ENCODE measurements around the gene BCDIN3D. TPM values are rescaled to one million over a fixed set of nuclear protein-coding genes. Genes with fewer than 3 reads are reported as not detected.

BCDIN3D gene
- total and polyA plus RNA-seq, 4 donors = 1.7 to 4.4 (median 2.1) TPM

DNA sequence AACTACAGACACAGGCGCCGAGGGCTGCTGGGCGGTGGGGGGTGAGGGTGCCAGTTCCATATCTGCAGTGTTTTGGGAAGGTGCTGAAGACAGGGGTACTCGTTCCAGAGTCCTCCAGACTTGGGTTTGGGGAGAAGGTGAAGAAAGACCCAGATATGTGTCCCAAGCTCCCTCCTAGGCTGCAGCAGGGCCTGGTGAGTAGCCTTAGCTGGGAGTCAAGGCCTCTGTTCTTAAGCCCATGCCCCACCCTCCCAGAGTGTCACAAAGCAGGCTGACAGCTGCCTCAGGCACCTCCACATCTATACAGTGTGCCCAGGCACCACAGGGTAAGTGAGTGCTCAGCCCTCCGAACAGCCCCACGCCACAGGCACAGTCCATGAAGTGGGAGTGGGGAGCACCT, 19.0 kb downstream of the BCDIN3D start:
- 94% methylated on average over 6 of the region's 6 CpGs for WGBS
- no peak overlapping the region for H3K9ac ChIP-seq (ENCODE audit: low read depth in 1 of 2, low read length in 2 of 2)
- no peaks in the 10 kb centered on the region for H3K27me3 ChIP-seq (ENCODE audit: control insufficient read depth in 4 of 4, insufficient read depth in 4 of 4, low read length in 3 of 4)
- H3K9me3 ChIP-seq (ENCODE audit: control insufficient read depth in 4 of 4, low read length in 3 of 4) = no peaks in the 10 kb centered on the region
- H3K36me3 ChIP-seq (ENCODE audit: control insufficient read depth in 4 of 4, insufficient read depth in 3 of 4, low read depth in 1 of 4, low read length in 3 of 4) = no peaks in the 10 kb centered on the region
- peaks cover 4 to 22% (median 14%) of the 10 kb centered on the region in 4 donors for H3K4me1 ChIP-seq (ENCODE audit: control insufficient read depth in 4 of 4, insufficient read depth in 4 of 4, low read length in 3 of 4)
- TF ChIP-seq FOXA1 (IDR thresholded peaks at IDR 0.05) (no peak), TAF1 (conservative IDR thresholded peaks at IDR 0.05) (no peak), RAD21 (IDR thresholded peaks at IDR 0.05) (no peak)
- H3K27ac ChIP-seq (ENCODE audit: low read depth in 1 of 2, low read length in 2 of 2) = no peak overlapping the region
- DNase-seq (ENCODE audit: low spot score) = no peak
- no peak overlapping the region for H3K4me3 ChIP-seq (ENCODE audit: low read depth in 1 of 3, low read length in 3 of 3)

DNA sequence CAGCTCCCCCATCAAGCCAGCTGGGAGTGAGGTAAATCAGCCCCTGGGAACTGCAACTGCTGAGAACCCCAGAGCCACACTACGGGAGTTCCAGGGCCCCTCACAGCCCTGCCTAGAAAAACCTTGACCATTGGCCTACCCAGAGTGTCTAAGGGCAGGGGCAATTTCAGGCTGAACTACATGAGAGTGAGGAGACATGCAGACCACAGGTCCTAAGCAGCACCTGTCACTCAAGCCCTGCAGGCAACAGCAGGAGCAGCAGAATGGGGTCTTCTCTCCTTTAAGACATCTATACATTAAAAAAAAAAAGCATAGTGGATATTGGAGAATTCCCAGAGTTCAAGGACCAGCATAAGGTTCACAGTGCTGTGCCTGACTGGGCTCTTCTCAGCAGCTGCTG, 19.6 kb downstream of the BCDIN3D start:
- no peak for TF ChIP-seq GABPA (IDR thresholded peaks at IDR 0.05 in 1 of 2, conservative IDR thresholded peaks at IDR 0.05 in 1 of 2)
- TF ChIP-seq, protein P1, sequence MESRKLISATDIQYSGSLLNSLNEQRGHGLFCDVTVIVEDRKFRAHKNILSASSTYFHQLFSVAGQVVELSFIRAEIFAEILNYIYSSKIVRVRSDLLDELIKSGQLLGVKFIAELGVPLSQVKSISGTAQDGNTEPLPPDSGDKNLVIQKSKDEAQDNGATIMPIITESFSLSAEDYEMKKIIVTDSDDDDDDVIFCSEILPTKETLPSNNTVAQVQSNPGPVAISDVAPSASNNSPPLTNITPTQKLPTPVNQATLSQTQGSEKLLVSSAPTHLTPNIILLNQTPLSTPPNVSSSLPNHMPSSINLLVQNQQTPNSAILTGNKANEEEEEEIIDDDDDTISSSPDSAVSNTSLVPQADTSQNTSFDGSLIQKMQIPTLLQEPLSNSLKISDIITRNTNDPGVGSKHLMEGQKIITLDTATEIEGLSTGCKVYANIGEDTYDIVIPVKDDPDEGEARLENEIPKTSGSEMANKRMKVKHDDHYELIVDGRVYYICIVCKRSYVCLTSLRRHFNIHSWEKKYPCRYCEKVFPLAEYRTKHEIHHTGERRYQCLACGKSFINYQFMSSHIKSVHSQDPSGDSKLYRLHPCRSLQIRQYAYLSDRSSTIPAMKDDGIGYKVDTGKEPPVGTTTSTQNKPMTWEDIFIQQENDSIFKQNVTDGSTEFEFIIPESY (IDR thresholded peaks at IDR 0.05) = no peak
- Histone ChIP-seq H3K4me1 (ENCODE audit: control insufficient read depth in 4 of 4, insufficient read depth in 4 of 4, low read length in 3 of 4) (peaks cover 2 to 17% (median 11%) of the 10 kb centered on the region in 4 donors), H3K27ac (ENCODE audit: low read depth in 1 of 2, low read length in 2 of 2) (no peak overlapping the region), H3K36me3 (ENCODE audit: control insufficient read depth in 4 of 4, insufficient read depth in 3 of 4, low read depth in 1 of 4, low read length in 3 of 4) (no peaks in the 10 kb centered on the region), H3K27me3 (ENCODE audit: control insufficient read depth in 4 of 4, insufficient read depth in 4 of 4, low read length in 3 of 4) (no peaks in the 10 kb centered on the region), H3K9ac (ENCODE audit: low read depth in 1 of 2, low read length in 2 of 2) (no peak overlapping the region), H3K9me3 (ENCODE audit: control insufficient read depth in 4 of 4, low read length in 3 of 4) (no peaks in the 10 kb centered on the region), H3K4me3 (ENCODE audit: low read depth in 1 of 3, low read length in 3 of 3) (no peak overlapping the region)
- 89% methylated on average over 1 of the region's 1 CpG for WGBS
- no peak for DNase-seq (ENCODE audit: low spot score)

DNA sequence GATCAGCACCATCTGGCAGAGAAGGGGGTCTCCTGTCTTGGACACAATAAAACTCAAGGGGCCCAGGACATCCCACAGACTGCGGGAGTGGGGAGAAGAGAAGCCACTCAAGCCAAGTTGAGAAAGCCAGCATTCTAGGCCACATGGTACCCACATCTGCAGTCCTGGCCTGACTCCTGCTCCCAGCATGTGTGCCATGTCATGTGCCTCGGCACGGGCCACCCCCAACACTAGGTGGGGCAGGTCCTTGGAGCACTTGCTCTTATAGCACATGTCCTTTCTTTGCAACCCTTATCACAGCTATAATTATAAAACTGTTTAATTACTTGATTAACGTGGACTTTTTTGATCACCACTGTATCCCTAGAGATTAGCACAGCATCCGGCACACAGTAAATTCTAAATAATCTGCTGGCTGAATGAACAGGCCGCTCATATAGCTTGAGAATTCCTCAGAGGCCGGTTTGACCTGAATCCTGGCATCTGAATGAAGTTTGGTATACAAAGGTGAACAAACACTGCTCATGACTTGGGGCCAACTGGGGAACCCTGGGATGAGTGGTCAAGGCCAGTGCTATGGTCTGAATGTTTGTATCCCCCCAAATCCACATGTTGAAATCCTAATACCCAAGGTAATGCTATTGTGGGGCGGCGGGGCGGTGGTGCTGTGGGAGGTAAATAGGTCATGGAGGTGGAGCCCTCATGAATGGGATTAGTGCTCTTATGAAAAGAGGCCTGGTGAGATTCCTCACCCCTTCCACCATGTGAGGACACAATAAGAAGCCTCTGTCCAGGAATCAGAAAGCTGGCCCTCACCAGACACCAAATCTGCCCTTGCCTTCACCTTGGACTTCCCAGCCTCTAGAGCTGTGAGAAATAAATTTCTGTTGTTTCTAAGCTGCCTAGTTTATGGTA, 21.3 kb downstream of the BCDIN3D start:
- Histone ChIP-seq H3K4me3 (ENCODE audit: low read depth in 1 of 3, low read length in 3 of 3) (no peak overlapping the region), H3K36me3 (ENCODE audit: control insufficient read depth in 4 of 4, insufficient read depth in 3 of 4, low read depth in 1 of 4, low read length in 3 of 4) (no peaks in the 10 kb centered on the region), H3K27ac (ENCODE audit: low read depth in 1 of 2, low read length in 2 of 2) (no peak overlapping the region), H3K27me3 (ENCODE audit: control insufficient read depth in 4 of 4, insufficient read depth in 4 of 4, low read length in 3 of 4) (no peaks in the 10 kb centered on the region), H3K9ac (ENCODE audit: low read depth in 1 of 2, low read length in 2 of 2) (no peak overlapping the region), H3K9me3 (ENCODE audit: control insufficient read depth in 4 of 4, low read length in 3 of 4) (no peaks in the 10 kb centered on the region), H3K4me1 (ENCODE audit: control insufficient read depth in 4 of 4, insufficient read depth in 4 of 4, low read length in 3 of 4) (peaks cover 0 to 7% (median 3%) of the 10 kb centered on the region in 4 donors)
- TF ChIP-seq NR2F2 (IDR thresholded peaks at IDR 0.05) = no peak
- 89% methylated on average over 10 of the region's 10 CpGs for whole genome bisulfite sequencing
- DNase-seq (ENCODE audit: low spot score) = no peak

DNA sequence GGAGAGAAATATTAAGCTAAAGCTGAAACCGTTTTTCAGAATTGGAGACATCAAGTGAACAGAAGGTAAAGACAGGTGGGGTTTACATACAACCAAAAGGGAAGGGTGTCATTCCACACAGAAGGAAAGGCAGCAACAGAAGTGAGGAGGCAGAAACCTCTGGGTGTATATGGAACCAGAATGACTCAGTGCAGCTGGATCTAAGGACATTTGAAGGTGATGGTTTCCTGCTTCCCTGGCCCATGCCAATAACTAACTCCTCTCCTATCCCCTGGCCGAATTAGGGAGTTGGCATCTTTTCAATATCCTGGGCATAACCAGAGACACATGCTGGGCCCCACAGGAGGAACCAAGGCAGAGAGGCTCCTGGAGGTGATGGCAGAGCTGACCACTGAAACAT, 23.1 kb downstream of the BCDIN3D start:
- no peak for DNase-seq (ENCODE audit: low spot score)
- no peaks in the 10 kb centered on the region for H3K9me3 ChIP-seq (ENCODE audit: control insufficient read depth in 4 of 4, low read length in 3 of 4)
- H3K27me3 ChIP-seq (ENCODE audit: control insufficient read depth in 4 of 4, insufficient read depth in 4 of 4, low read length in 3 of 4) = no peaks in the 10 kb centered on the region
- no peak for TF ChIP-seq GABPA (IDR thresholded peaks at IDR 0.05 in 1 of 2, conservative IDR thresholded peaks at IDR 0.05 in 1 of 2)
- no peak overlapping the region for H3K9ac ChIP-seq (ENCODE audit: low read depth in 1 of 2, low read length in 2 of 2)
- no peak overlapping the region for H3K4me3 ChIP-seq (ENCODE audit: low read depth in 1 of 3, low read length in 3 of 3)
- H3K27ac ChIP-seq (ENCODE audit: low read depth in 1 of 2, low read length in 2 of 2) = no peak overlapping the region
- peaks cover 0 to 5% (median under 1%) of the 10 kb centered on the region in 4 donors for H3K4me1 ChIP-seq (ENCODE audit: control insufficient read depth in 4 of 4, insufficient read depth in 4 of 4, low read length in 3 of 4)
- 65% methylated on average over 2 of the region's 2 CpGs for WGBS
- H3K36me3 ChIP-seq (ENCODE audit: control insufficient read depth in 4 of 4, insufficient read depth in 3 of 4, low read depth in 1 of 4, low read length in 3 of 4) = no peaks in the 10 kb centered on the region
